Sciatic nerve (tissue), 2 donors: Measurements from ENCODE around the gene ATP8B4. TPM values are rescaled to one million over a fixed set of nuclear protein-coding genes. Genes with fewer than 3 reads are reported as not detected.

Experiments
- ATAC-seq: fragments of 200-7000 bp; cut with Tn5 transposase; one replicate; pipeline ENCODE4 v1.9.1; 2020; ENCODE audit warnings: mild to moderate bottlenecking, moderate library complexity
- DNase-seq: peaks from one replicate; pipeline ENCODE4 v3.0.0-alpha.2; 2020; ENCODE audit warnings: low spot score
- intact Hi-C: fragments of 100-400 bp; cut with DNase I; formaldehyde crosslinking; loops from one replicate; pipeline ENCODE4 v1.14.2; 2022
- total RNA-seq: library from RNA; stranded (reverse); fragmentation: NEBNext Ultra II Directional; extraction: Animal tissue kit (Norgen Biotek cat#: 25700); gene quantifications from one replicate; pipeline ENCODE4 v1.2.1, GENCODE V29; 2021
- donor health status: DM: no; HTN: no; CAD: no.
- donor health status: DM: no; HTN: no; CAD: no.

ATP8B4 gene
- total RNA-seq, 1 donor from 2014 or later: 16.5 TPM

DNA sequence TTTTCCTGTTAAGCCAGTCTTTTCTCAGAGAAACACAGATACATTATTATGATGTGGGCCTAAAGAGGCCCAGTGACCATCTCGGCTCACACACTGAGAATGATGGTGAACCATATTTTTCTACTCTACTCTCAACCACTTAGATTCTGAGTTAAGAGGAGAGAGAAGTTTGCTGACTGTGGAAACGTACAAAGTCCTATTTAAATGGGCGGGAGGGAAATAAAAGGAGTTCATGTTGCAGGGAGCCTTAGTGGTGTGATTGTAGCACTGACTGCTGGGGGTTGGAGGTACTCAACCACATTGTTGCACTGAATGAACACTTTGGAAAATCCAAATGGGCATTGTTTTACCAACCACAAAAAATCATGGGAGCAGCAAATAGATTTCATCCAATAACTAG, 51.0 kb downstream of the ATP8B4 start:
- ATAC-seq (no peak), DNase-seq (no peak)
- intact Hi-C loops: no loop called here

DNA sequence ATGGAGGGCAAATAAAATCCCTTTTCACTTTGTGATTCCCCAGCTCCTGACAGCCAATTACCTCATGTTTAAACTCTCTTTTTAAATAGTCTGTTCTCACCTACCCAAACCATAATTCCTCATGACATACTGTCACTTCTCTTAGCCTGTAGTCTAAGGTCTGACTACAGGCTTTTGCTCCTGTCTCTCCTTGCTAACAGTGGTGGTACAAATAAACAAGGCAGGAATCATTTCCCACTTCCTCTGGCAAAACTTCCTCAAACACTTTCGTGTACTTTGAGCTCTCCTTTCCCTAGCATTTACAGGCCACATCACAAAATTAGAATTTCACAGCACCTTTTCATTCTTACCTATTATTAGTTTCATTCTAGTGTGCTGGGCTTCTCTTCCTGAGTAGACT, 51.8 kb downstream of the ATP8B4 start:
- DNase-seq (no peak), ATAC-seq (no peak)
- intact Hi-C loops: no loop called here

DNA sequence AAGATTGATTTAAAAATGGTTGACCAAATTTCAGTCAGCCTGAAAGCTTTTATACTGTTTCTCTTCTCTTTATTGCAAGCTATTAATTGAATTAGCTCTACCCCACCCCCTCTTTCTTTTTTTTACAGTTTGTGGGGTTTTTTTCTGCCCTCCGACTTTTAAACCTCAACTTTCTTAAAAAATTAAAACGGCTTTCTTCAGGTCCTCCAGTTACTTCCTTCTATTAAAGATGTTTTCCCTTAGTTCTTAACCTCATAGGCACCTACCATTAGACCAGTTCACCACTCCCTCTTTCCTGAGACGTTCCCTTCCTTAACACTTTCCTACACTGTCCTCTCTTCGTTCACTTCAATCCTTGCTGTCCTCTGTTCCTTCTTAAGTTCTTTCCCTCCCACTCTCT, 52.4 kb downstream of the ATP8B4 start:
- DNase-seq (no peak), ATAC-seq (no peak)
- intact Hi-C loops: no loop called here

DNA sequence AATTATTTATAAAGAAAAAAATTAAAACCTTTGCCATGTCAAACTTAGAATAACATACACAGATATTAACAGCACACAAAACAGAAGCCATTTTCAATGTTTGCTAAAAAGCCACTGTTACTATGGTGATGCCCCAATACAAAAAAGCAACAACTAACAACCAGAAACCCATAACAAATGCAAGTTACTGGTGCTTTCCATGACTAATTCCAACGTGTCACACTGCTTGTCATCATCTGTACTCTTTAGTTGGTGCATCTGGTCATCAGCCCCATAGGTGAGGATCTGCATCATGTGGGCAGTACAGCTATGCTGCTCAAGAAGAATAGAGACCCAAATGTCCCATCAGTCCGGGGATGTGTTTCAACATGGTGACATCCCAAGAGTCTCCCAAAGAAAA, 52.8 kb downstream of the ATP8B4 start:
- intact Hi-C loops: no loop called here
- DNase-seq (no peak), ATAC-seq (peak; percentile 49)

DNA sequence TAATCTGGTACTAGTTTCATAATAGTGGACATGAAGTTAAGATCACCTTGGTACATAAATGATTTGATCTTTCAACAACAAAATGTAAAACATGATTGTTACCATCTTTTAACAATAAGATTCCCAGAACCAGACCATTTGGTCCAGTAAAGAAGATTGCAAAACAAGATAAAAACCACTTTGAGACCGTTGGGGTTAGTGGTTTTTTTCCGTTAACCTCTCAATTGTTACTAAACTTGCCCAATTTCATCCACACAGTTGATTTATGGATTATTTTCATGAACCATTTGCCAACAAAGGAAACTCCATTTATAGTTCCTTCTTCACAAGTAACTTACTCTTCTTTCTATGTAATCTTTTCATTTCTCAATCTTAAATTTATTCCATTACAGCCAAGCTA, 53.8 kb downstream of the ATP8B4 start:
- intact Hi-C loops: no loop called here
- ATAC-seq (no peak), DNase-seq (no peak)

DNA sequence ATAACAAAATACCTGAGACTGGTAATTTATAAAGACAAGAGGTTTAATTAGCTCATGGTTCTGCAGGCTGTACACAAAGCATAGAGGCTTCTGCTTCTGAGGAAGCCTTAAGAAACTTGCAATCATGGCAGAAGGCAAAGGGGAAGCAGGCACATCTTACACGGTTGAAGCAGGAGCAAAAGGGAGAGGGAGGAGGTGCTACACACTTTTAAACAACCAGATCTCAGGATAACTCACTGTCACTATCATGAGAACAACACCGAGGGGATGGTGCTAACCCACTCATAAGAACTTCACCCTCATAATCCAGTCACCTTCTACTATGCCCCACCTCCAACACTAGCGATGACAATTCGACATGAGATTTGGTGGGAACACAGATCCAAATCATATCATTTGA, 54.4 kb downstream of the ATP8B4 start:
- ATAC-seq: no peak
- DNase-seq: no peak
- intact Hi-C loops: no loop called here

DNA sequence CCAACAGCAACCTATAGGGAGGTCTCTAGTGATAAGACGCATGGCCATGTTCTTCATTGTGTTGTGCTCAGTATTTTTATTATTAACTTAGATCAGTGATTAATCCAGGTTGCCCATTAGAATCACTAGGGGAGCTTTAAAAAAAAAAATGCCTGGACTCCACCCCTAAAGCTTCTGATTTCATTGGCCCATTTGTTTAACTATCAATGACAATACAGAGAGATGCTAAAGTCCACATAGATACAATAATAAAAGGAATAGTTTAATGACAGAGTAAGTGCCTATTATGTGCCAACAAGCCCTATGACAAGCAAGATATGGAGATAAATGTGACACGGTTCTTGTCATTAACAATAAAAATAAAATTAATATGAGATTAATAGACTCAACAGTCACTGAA, 55.8 kb downstream of the ATP8B4 start:
- intact Hi-C loops: no loop called here
- no peak for ATAC-seq
- no peak for DNase-seq

DNA sequence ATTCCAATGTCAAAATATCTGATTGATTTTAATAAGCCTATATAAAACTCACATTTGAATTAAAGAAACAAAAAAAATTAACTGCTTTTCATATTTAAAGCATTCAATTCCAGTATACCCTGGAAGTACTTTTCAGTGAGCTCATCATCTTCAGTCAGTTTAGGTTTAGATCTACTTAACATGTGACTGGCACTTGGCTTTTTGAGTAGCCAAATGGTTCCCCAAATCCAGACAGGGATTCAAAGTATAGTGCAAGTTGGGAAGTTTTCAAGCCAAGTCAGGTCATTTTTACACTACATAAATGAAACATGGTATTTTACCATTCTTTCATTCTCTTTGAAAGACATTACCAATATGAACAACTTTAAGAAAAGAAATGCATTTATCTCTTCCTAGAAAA, 57.5 kb downstream of the ATP8B4 start:
- no peak for ATAC-seq
- intact Hi-C loops: no loop called here
- no peak for DNase-seq

DNA sequence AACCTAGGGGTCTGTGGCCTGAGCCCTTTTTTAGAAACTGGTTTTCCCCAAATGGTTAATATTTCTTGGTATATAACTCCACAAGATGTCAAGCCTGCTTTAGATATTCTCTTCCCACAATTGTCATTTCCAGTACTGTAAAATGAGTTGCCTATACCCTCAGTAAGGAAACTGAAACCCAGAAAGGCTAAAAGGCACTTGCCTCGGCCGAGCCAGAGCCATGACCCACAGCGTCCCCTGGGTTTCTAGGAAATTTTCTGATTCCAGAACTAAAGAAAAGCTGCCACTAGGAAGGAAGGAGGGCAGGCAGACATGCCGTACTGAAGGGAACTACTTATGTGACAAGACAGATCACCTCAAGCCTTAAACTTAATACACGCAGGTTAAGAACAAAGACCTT, 59.1 kb downstream of the ATP8B4 start:
- intact Hi-C loops: no loop called here
- ATAC-seq (peak; percentile 24), DNase-seq (no peak)

DNA sequence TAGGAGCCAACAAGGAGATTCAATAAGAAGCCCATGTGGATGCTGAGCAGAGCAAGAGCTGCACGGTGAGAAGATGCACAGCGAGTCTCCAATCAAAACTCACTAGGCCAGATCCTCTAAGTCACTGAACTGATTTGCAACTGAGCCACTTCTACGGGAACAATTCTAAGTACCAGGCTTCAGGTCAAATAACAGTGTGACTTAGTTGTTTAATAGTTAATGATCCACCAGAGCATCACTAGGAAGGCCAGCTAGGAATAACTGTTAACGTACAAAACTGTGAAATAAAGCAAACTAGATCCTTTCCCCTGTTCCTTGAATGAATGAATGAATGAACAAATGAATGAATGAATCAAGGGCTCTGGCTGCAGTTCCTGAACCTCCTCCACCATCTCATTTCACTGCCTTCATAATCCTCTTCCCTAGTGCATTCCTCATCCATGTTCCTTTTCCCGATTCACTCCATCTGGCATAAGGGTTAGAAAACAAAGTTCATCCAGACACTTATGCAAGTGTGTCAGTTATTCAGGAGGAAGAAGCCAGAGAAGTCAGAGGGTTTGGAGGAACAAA, 59.7 kb downstream of the ATP8B4 start:
- ATAC-seq: no peak
- no peak for DNase-seq
- intact Hi-C loops: no loop called here

DNA sequence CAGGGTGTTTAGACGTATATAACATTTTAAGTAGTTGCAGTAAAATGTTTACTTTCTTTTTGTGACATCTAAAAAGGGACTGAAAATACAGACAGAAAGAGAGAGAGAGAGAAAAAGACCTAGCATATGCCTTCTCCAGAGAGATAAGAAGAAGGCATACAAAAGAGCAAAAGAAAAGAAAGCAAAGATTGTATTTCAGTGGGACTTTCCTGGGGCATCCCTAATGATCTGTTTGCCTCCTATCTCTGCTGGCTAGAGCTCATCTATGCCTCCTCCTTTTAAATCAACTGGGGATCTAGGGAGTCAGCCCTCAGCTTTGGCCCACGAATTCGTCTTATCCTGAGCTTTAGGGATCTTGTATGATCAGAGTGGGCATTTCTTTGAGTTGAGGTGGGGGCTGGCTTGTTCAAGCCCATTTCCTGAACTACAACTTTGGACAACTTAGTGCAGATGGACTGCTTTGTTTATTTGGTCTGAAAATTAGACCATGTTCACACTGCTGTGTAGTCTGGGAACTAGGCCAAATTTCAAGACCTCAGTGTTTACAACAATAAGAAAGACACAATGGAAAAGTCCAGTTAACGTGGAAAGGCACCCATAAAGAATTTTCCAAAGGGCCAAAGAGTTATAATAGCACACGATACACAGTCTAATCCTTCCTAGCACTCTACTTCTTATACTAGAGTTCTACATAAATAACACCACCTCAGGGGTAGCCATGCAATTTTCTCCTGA, 61.0 kb downstream of the ATP8B4 start:
- ATAC-seq (no peak), DNase-seq (no peak)
- intact Hi-C loops: no loop called here

DNA sequence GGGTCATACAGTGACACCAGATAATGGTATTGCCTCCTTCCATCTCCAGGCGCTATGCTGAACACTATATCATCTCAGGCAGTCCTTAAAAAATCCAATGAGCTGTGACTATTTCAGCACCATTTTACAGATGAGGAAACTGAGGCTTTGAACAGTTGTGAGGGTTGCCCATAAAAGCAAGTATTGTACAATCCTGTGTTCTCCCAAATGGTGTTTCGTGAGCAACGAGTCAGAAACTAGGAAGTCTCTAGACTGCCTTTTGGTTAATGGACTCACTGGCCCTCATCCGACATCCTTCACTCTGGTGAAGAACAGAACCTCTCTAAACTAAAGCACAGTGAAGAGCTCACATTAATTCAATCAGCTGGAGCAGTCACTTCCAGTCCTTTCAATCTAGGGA, 61.8 kb downstream of the ATP8B4 start:
- ATAC-seq (no peak), DNase-seq (no peak)
- intact Hi-C loops: no loop called here

DNA sequence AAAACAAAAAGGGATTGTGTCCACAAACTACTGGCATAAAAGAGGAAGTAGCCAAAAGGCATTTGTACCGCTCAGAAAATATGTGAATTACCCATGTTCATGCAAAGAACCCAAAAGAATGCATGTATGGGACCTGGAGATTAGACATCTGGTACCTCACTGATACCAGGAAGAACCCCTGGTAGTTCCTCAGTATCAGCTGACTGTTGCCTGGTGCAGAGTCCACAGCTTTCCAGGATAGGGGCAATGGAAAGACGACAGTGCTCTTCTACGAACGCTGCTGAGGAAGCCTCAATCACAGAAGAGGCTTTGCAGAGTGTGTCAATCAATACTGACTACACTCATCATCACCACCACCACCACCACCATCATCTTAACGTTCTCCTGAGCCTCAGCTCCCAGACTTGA, 63.3 kb downstream of the ATP8B4 start:
- ATAC-seq: peak; percentile 6
- intact Hi-C loops: no loop called here
- no peak for DNase-seq

DNA sequence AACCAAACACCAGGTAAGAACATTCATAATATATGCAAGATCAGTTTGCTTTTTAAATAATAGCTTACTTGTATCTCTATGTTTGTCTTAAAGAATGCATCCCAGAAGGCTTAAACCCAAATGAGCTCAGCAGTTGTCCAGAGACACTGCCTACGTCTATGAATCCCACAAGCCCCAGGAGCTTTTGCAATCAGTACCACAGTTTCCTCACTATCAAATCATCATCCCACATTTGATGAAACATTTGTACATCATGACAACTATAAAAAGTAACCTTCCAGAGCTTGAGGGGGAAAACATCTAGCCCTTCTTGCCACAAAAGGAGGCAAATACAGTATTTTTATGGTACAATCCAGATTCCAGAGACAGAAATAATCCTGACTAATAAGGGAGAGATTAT, 63.7 kb downstream of the ATP8B4 start:
- ATAC-seq: peak; percentile 88
- intact Hi-C loops: no loop called here
- DNase-seq: no peak

DNA sequence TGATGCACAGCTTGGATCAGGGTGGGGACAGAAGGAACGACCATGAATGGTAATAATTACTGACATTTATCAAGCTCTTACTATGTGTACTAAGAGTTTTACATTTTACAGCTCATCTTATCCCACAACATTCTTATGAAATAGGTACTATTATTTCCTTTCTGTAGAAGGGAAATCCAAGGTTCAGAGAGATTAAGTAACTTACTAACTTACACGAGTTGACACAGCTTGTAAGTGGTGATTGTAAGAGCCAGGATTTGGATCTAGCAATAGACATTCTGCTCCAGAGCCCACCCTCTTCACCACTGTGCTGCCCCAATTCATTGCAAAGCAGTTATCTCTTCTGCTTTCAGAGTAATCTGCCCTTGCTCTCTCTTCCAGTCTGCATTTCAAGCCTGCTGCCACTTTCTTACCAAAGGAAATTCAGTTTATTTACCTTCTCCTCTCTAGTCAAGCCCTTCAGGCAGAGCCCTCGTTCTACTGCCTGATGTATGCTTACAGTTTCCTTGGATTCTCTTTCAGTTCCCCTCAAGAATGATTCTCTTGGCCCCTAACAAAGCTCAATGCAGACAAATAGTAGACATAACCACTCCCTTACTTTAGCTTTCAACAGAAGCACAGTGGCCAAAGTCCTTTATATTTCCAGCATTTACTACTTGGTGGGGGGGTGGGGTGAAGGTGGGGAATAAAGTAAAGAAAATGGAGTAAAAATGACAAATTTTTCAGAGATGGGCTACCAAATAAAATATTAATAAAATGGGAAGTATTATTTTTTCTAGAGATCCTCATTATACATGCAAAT, 65.8 kb downstream of the ATP8B4 start:
- intact Hi-C loops: no loop called here
- ATAC-seq (no peak), DNase-seq (no peak)

DNA sequence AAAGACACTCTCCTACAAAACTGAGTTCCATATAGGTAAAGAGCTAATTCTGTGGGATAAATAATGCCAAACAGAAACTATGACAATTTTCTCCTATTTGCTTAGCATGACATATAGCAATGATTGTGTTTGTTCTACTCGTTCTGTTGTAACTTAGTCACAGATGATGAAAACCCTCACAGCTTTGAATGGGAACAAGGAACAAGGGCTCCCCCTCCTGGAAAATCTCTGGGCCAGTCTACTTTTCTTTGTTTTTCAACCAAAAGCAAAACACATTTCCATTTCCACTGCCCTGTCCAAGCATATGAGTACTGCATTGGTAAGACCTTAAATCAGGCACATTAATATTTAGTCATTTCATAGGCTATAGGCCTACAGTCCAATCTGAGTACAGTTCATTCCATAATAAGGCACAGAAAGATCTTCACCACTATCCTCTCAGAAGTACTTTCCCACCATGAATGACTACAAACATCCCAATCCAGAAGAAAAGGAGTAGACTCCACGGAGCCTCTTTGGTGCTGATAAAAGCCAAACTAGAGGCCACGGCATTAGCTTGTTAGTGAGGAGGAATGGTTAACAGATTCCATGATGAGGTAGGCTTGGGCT, 67.1 kb downstream of the ATP8B4 start:
- ATAC-seq (peak; percentile 61), DNase-seq (peak; percentile 69)
- intact Hi-C loops: no loop called here

DNA sequence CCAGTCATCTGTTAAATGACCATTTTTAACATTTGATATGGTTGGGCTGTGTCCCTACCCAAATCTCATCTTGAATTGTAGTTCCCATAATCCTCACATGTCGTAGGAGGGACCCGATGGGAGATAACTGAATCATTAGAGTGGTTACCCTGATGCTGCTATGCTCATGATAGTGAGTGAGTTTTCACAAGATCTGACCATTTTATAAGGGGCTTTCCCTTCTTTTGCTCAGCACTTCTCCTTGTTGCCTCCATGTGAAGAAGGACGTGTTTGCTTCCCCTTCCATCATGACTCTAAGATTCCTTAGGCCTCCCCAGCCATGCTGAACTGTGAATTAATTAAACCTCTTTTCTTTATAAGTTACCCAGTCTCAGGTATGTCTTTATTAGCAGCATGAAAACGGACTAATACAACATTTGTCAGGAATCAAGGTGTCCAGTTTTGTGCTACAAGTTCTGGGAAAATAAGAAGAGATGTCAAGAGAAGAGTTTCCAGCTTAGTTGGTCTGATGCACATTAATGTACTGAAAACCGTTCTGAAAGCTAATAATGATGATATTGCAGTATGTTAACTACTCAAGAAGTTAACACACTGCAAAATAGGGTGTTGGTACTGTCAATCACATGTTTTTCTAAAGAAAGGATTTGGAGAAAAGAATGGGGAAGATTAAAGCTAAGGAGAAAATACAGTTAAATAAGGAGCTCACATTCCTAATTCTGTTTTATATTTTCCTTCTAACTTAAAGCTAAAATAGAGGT, 67.9 kb downstream of the ATP8B4 start:
- DNase-seq (no peak), ATAC-seq (no peak)
- intact Hi-C loops: no loop called here

DNA sequence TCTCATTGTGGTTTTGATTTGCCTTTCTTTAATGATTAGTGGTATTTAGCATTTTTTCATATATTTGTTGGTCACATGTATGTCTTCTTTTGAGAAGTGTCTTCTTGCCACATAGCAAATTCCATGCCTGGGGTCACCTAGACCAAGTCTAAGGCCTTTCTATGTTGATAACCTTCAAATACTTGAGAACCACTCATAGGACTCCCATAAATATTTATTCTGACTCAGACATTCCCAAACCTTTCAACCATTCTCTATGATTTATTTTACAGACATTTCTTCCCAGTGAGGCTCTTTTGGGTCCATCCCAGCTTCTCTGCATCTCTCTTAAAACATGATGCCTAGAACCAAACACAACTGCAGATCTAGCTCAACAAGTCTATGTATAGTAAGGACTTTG, 69.2 kb downstream of the ATP8B4 start:
- intact Hi-C loops: no loop called here

DNA sequence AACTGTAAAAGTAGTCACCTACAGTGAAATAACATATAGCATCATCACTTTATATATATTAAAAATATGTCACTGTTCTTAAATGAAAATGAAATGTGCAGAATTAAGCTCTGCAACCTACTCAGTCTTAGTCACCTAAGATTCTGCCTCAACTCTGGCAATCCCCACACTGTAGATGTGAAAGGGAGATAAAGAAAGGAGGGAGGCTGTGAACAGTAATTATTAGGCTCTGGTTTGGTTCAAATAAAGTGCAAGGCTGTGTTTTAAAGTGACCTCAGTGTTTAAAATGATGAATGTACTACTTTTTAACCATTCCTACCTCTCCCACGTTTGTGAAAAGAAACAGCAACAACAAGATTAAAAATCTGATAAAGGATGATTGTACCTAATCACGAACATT, 72.2 kb downstream of the ATP8B4 start:
- no peak for ATAC-seq
- intact Hi-C loops: no loop called here
- no peak for DNase-seq

More for the DNA sequence above, 69.2 kb downstream of the ATP8B4 start:
- ATAC-seq: no peak
- DNase-seq: no peak
